Fibroblast of lung (primary cell): ENCODE data around the gene FNDC3A.

ENCODE experiments used
- EZH2 ChIP-seq: IDR thresholded peaks from 2 replicates; pipeline ENCODE4 v1.5.1; 2012; ENCODE audit warnings: low read length, control low read depth, mild to moderate bottlenecking; ENCODE audit errors: missing control alignments
- TF ChIP-seq, protein P1 (sequence below), 2 donors: IDR thresholded peaks in 1 of 2; conservative IDR thresholded peaks in 1 of 2; 1 replicate in 1 of 2; 2 replicates in 1 of 2; pipeline ENCODE4 v1.5.1; 2011 to 2012; ENCODE audit warnings: low read length in 2 of 2, control low read depth in 1 of 2, inconsistent platforms in 1 of 2, low read depth in 1 of 2, mild to moderate bottlenecking in 1 of 2

DNA sequence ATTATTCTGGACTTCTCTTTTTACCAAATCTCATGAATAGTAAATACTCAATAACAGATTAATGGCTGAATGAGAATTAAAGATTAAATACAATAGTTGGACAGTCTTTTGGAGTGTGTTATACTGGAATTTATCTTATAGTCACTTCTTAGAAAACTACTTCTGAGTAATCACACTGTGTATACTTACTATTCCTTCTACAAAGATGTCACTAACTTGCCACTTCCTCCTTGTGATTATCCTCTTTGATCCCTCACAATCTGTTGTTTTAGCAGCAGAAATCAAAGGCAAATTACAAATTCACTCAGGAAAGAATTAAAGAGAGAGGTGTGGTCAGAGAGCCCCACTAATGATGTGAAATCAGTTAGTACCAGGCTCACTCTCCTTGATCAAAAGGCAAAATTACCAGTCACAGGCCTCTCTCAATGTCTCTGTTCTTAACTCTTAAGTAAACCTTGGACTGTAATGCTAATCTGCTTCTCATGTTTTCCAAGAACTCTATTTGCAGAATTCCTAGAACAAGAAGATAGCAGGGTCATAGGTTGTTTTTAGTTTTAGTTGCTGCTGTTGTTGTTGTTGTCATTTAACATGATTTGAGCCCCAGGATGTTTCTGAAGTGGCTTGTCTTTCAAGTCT, 37.3 kb upstream of the FNDC3A start:
- no peak for TF ChIP-seq EZH2
- TF ChIP-seq, protein P1, sequence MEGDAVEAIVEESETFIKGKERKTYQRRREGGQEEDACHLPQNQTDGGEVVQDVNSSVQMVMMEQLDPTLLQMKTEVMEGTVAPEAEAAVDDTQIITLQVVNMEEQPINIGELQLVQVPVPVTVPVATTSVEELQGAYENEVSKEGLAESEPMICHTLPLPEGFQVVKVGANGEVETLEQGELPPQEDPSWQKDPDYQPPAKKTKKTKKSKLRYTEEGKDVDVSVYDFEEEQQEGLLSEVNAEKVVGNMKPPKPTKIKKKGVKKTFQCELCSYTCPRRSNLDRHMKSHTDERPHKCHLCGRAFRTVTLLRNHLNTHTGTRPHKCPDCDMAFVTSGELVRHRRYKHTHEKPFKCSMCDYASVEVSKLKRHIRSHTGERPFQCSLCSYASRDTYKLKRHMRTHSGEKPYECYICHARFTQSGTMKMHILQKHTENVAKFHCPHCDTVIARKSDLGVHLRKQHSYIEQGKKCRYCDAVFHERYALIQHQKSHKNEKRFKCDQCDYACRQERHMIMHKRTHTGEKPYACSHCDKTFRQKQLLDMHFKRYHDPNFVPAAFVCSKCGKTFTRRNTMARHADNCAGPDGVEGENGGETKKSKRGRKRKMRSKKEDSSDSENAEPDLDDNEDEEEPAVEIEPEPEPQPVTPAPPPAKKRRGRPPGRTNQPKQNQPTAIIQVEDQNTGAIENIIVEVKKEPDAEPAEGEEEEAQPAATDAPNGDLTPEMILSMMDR (conservative IDR thresholded peaks at IDR 0.05 in 1 of 2, IDR thresholded peaks at IDR 0.05 in 1 of 2; ENCODE audit: low read depth in 1 of 2, low read length in 2 of 2), result no peak
